ENCODE results near the gene ZNF582. TPM values are rescaled to one million over a fixed set of nuclear protein-coding genes. Genes with fewer than 3 reads are reported as not detected.
A peak's percentile ranks its signal among the peaks of the same experiment; 100 is the strongest.

The ZNF582 gene
- total and polyA plus RNA-seq, 12 donors, result 3.6 to 9.7 (median 7.0) TPM

DNA sequence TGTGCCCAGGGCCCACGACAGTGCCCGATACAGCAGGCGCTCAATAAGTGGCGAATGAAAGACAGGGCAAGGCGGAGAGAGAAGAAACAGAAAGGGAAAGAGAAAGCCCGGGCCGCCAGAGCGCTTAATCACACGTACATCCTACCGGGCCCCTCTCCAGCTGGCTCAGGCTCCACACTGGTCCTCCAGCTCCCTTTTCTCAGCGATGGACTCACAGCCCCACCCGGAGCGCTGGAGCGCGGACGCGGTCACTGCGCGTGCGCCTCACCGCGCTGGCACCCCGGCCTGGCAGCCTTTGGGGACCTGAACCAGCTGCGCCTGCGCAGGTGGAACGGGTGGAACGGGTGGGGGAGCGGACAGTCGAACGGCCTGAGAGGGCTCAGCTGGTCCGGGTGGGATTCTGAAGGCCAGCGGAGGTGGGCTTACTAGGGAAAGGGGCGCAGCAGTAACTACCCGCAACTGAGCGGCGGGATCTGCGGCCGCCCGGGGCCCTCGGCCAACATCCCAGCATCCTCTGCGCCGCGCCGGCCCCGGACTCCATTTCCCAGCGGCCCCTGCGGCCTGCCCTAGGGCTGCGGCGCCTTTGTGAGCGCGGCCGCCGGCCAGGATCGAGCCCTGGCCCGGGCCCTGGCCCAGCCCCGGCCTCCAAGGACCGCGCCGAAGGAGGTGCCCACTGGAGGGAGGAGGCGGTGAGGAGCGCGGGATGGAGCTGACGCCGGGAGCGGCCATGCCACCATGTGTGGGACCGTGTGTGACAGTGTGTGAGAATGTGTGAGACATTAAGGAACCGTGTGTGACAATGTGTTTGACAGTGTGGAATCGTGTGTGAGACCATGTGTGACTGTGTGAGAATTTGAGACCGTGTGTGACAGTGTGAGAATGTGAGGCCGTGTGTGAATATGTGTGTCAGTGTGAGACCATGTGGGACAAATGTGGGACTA, 10.7 kb upstream of the ZNF582 start, which contains the start of gene ZNF583:
TSS of gene ZNF583 (plus strand) at position 569 of the 941 bp plus-strand sequence. CDS start 2,783 bp downstream, outside the sequence.
- TF ChIP-seq, protein P1, sequence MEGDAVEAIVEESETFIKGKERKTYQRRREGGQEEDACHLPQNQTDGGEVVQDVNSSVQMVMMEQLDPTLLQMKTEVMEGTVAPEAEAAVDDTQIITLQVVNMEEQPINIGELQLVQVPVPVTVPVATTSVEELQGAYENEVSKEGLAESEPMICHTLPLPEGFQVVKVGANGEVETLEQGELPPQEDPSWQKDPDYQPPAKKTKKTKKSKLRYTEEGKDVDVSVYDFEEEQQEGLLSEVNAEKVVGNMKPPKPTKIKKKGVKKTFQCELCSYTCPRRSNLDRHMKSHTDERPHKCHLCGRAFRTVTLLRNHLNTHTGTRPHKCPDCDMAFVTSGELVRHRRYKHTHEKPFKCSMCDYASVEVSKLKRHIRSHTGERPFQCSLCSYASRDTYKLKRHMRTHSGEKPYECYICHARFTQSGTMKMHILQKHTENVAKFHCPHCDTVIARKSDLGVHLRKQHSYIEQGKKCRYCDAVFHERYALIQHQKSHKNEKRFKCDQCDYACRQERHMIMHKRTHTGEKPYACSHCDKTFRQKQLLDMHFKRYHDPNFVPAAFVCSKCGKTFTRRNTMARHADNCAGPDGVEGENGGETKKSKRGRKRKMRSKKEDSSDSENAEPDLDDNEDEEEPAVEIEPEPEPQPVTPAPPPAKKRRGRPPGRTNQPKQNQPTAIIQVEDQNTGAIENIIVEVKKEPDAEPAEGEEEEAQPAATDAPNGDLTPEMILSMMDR (IDR thresholded peaks at IDR 0.05), result no peak
- peak; percentile 17 to 37 for TF ChIP-seq POLR2A (IDR thresholded peaks at IDR 0.05)
- no peaks in the 10 kb centered on the region for H3K27me3 ChIP-seq
- 0 to 1% (median 0%) methylated on average over 19 to 70 of the region's 70 CpGs for WGBS, 4 donors
- H3K27ac ChIP-seq, result peak within 1 kb of the TSS; percentile 86 to 98 (median 93)
- intact Hi-C loops (cut with DNase I), result loop anchor here in 1 of 2 donors (10.0 kb wide), 1 partner anchor 101 kb away; the partner anchor contains the start of gene ZNF471
- peaks cover 0 to 11% of the 10 kb centered on the region in 2 donors for H3K4me1 ChIP-seq (replicated peaks in 1 of 2)
- DNase-seq, result peak; percentile 97 to 98 (median 98)
- peaks cover 0 to 8% of the 10 kb centered on the region in 2 donors for H3K36me3 ChIP-seq (replicated peaks in 1 of 2)
- H3K9me3 ChIP-seq (replicated peaks in 1 of 3), result peaks cover 0 to 20% (median 0%) of the 10 kb centered on the region in 3 donors
- peak within 1 kb of the TSS; percentile 26 to 83 (median 56) for H3K4me3 ChIP-seq

DNA sequence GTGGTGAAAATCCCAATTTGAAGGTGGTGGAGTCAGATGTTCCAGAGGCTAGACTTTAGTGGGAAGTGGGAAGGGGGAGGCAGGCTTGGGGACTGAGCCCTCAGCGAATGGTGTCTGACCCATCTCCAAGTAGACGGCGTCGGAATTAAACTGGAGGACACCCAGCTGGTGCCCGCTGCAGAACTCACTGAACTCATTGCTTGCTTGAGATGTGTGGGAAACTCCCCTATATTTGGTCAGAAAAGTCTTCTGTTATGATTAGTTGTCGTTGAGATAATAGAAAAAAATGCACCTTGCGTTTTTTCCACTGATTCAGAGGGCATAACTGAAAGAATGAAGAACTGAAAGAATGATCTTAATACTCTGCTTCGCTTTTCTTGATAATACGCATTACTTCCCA, 9.9 kb upstream of the ZNF582 start:
- WGBS, 4 donors, result 12 to 25% (median 18%) methylated on average over 9 of the region's 9 CpGs
- H3K27me3 ChIP-seq, result no peaks in the 10 kb centered on the region
- TF ChIP-seq, protein P1 (IDR thresholded peaks at IDR 0.05), result no peak
- no peak for TF ChIP-seq POLR2A (IDR thresholded peaks at IDR 0.05)
- peak overlapping the region in 3 of 4 donors; percentile 33 to 83 (median 80) for H3K4me3 ChIP-seq
- intact Hi-C loops (cut with DNase I), result loop anchor here in 1 of 2 donors (10.0 kb wide), 1 partner anchor 102 kb away; the partner anchor contains the start of gene ZNF471
- peaks cover 0 to 13% (median 0%) of the 10 kb centered on the region in 3 donors for H3K9me3 ChIP-seq (replicated peaks in 1 of 3)
- peak overlapping the region; percentile 86 to 98 (median 93) for H3K27ac ChIP-seq
- H3K36me3 ChIP-seq (replicated peaks in 1 of 2), result no peaks in the 10 kb centered on the region
- DNase-seq, result peak in 4 of 7 donors; percentile 7 to 34 (median 18)
- H3K4me1 ChIP-seq (replicated peaks in 1 of 2), result peaks cover 0 to 11% of the 10 kb centered on the region in 2 donors

DNA sequence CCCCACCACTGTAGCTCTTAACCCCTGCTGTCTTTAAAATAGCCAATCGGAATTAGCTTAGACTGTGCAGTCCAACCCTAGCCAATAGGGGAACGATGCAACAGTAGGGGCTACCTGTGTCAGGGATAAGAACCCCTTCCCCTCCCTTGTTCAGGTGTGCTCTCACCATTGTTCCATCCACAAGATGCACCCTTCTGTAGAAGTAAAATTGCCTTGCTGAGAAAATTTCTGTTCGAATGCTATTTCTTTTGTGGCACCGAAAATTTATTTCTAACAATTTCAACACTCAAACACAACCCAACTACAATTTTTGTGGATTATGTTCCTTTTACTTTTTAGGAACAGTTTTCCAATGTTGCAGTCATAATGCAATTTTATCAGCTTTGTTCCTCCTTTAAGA, 7.2 kb upstream of the ZNF582 start:
- H3K27me3 ChIP-seq, result no peaks in the 10 kb centered on the region
- no peaks in the 10 kb centered on the region for H3K36me3 ChIP-seq (replicated peaks in 1 of 2)
- peaks cover 0 to 11% of the 10 kb centered on the region in 2 donors for H3K4me1 ChIP-seq (replicated peaks in 1 of 2)
- H3K9me3 ChIP-seq (replicated peaks in 1 of 3), result peaks cover 0 to 6% (median 0%) of the 10 kb centered on the region in 3 donors
- H3K4me3 ChIP-seq, result no peak overlapping the region
- WGBS, 4 donors, result 96 to 97% (median 96%) methylated on average over 4 of the region's 4 CpGs
- no peak for TF ChIP-seq POLR2A (IDR thresholded peaks at IDR 0.05)
- TF ChIP-seq, protein P1 (IDR thresholded peaks at IDR 0.05), result no peak
- H3K27ac ChIP-seq, result no peak overlapping the region
- no peak for DNase-seq
- intact Hi-C loops (cut with DNase I), result loop anchor here in 1 of 2 donors (10.0 kb wide), 1 partner anchor 104 kb away; the partner anchor contains the start of gene ZNF471

DNA sequence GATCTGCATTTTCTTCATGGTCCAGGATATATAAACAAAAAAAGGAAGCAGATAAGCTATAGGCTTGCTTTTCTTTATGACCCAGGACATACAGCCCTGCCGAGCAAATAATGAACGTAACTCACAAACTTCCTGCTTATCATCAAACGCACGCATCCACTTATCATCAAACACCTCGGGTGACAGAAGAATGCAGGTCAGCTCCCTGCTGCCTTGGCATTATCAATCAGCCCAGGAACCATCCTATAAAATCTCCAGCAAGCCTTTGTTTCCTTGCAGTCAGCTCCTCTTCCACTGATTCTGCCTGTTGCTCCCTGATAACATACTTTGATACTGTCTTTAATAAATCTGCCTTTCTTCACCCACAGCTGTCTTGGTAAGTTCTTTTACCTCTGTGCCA, 5.5 kb upstream of the ZNF582 start:
- no peak for TF ChIP-seq POLR2A (IDR thresholded peaks at IDR 0.05)
- TF ChIP-seq, protein P1 (IDR thresholded peaks at IDR 0.05), result no peak
- no peak for DNase-seq
- intact Hi-C loops (cut with DNase I), result no loop called here
- peaks cover 0 to 6% (median 0%) of the 10 kb centered on the region in 3 donors for H3K9me3 ChIP-seq (replicated peaks in 1 of 3)
- peaks cover 0 to 9% of the 10 kb centered on the region in 2 donors for H3K4me1 ChIP-seq (replicated peaks in 1 of 2)
- no peak overlapping the region for H3K27ac ChIP-seq
- WGBS, 4 donors, result 92 to 96% (median 95%) methylated on average over 5 of the region's 5 CpGs
- H3K36me3 ChIP-seq (replicated peaks in 1 of 2), result no peaks in the 10 kb centered on the region
- no peaks in the 10 kb centered on the region for H3K27me3 ChIP-seq
- H3K4me3 ChIP-seq, result no peak overlapping the region

Data from adrenal gland (tissue), 12 donors.